GM12864 (cell line): ENCODE measurements around the gene UTF1.

Source experiments
- DNase-seq: peaks from one replicate; pipeline ENCODE4 v3.0.0-alpha.2; 2011; ENCODE audit warnings: low read depth
- H3K4me3 ChIP-seq: 2 replicates; pipeline ENCODE4 v1.5.1; 2011; ENCODE audit warnings: mild to moderate bottlenecking, low read depth, low read length, control low read depth
- CTCF ChIP-seq: IDR thresholded peaks from 2 replicates; pipeline ENCODE4 v1.5.1; 2011; ENCODE audit warnings: low read depth, mild to moderate bottlenecking, moderate library complexity, low read length, control low read depth, inconsistent platforms; ENCODE audit errors: missing control alignments

The UTF1 gene

GRCh38 chr10:133235932-133236331 lies 5.9 kb downstream of the UTF1 start:
- TF ChIP-seq CTCF = no peak
- H3K4me3 ChIP-seq = no peak overlapping the region
- DNase-seq = no peak

- TF ChIP-seq CTCF = no peak
- no peak overlapping the region for H3K4me3 ChIP-seq
- DNase-seq = no peak
Measured at GRCh38 chr10:133236401-133237240, 6.6 kb downstream of the UTF1 start.

GRCh38 chr10:133237241-133237587 lies 7.2 kb downstream of the UTF1 start:
- no peak overlapping the region for H3K4me3 ChIP-seq
- DNase-seq = no peak
- TF ChIP-seq CTCF = no peak

GRCh38 chr10:133237588-133238465 lies 7.8 kb downstream of the UTF1 start, which contains the start of gene VENTX:
TSS of gene VENTX (plus strand) at chr10:133237855. CDS start at chr10:133237915, 60 bp downstream.
- TF ChIP-seq CTCF = no peak
- no peak within 1 kb of the TSS for H3K4me3 ChIP-seq
- no peak for DNase-seq

GRCh38 chr10:133238466-133238804 lies 8.4 kb downstream of the UTF1 start:
- no peak for TF ChIP-seq CTCF
- no peak overlapping the region for H3K4me3 ChIP-seq
- DNase-seq = no peak

- DNase-seq = no peak
- no peak overlapping the region for H3K4me3 ChIP-seq
- no peak for TF ChIP-seq CTCF
Measured at GRCh38 chr10:133239990-133240389, 10.0 kb downstream of the UTF1 start.
